Adipocyte (in vitro differentiated cells): ENCODE results near the gene PRSS21.
A peak's percentile ranks its signal among the peaks of the same experiment; 100 is the strongest.

Experiments
- DNase-seq: peaks from one replicate; pipeline ENCODE4 v3.0.0-alpha.2; 2015; ENCODE audit warnings: low read depth
- H3K27me3 ChIP-seq: replicated peaks from 2 replicates; pipeline ENCODE4 v1.7.0; 2013; ENCODE audit warnings: mild to moderate bottlenecking, low read length, moderate library complexity; ENCODE audit not compliant: control insufficient read depth, insufficient read depth
- H3K36me3 ChIP-seq: 2 replicates; pipeline ENCODE4 v1.7.0; 2013; ENCODE audit warnings: low read length, mild to moderate bottlenecking, moderate library complexity; ENCODE audit not compliant: control insufficient read depth, insufficient read depth, severe bottlenecking
- H3K4me1 ChIP-seq: 2 replicates; pipeline ENCODE4 v1.7.0; 2013; ENCODE audit warnings: mild to moderate bottlenecking, low read length, moderate library complexity; ENCODE audit not compliant: control insufficient read depth, insufficient read depth
- H3K4me3 ChIP-seq: 2 replicates; pipeline ENCODE4 v1.7.0; 2013; ENCODE audit warnings: mild to moderate bottlenecking, low read length, moderate library complexity
- H3K9ac ChIP-seq: 2 replicates; pipeline ENCODE4 v1.7.0; 2013; ENCODE audit warnings: mild to moderate bottlenecking, low read length, moderate library complexity
- H3K9me3 ChIP-seq: 2 replicates; pipeline ENCODE4 v1.7.0; 2013; ENCODE audit warnings: mild to moderate bottlenecking, low read length, moderate library complexity; ENCODE audit not compliant: control insufficient read depth

The PRSS21 gene

GRCh38 chr16:2867661-2867986 is 50.6 kb downstream of the PRSS21 start:
- Histone ChIP-seq H3K4me1 (peaks cover 4% of the 10 kb centered on the region), H3K36me3 (no peaks in the 10 kb centered on the region), H3K9me3 (no peaks in the 10 kb centered on the region), H3K4me3 (peak overlapping the region; percentile 88), H3K27me3 (no peaks in the 10 kb centered on the region), H3K9ac (peak overlapping the region; percentile 91)
- DNase-seq: no peak

GRCh38 chr16:2867987-2868789 is 51.2 kb downstream of the PRSS21 start:
- no peaks in the 10 kb centered on the region for H3K27me3 ChIP-seq
- peak overlapping the region; percentile 88 for H3K4me3 ChIP-seq
- DNase-seq: peak; percentile 97
- H3K4me1 ChIP-seq: peaks cover 4% of the 10 kb centered on the region
- H3K9me3 ChIP-seq: no peaks in the 10 kb centered on the region
- H3K36me3 ChIP-seq: no peaks in the 10 kb centered on the region
- H3K9ac ChIP-seq: peak overlapping the region; percentile 91
